Stomach (tissue), 9 donors: ENCODE results near the gene UST. TPM values are rescaled to one million over a fixed set of nuclear protein-coding genes. Genes with fewer than 3 reads are reported as not detected.

ENCODE experiments used
- DNase-seq, 2 donors: peaks; one replicate each; pipeline versions ENCODE4 v3.0.0 to v3.0.0-alpha.2; 2013 to 2019
- H3K27ac ChIP-seq, 5 donors: fragments of 200-600 bp in 4 of 5; sonication (generic) in 4 of 5; one replicate each; pipeline ENCODE4 v1.5.1; 2013 to 2019; ENCODE audit warnings: mild to moderate bottlenecking in 1 of 5, moderate library complexity in 1 of 5
- H3K27me3 ChIP-seq, 3 donors: fragments of 200-600 bp; sonication (generic); one replicate each; pipeline ENCODE4 v1.5.1; 2017 to 2019; ENCODE audit warnings: mixed run types in 1 of 3
- H3K36me3 ChIP-seq, 4 donors: fragments of 200-600 bp; sonication (generic); 1 replicate in 3 of 4; 2 replicates in 1 of 4; pipeline ENCODE4 v1.5.1; 2016 to 2019
- H3K4me1 ChIP-seq, 4 donors: fragments of 200-600 bp; sonication (generic); one replicate each; pipeline ENCODE4 v1.5.1; 2016 to 2019
- H3K4me3 ChIP-seq, 4 donors: fragments of 200-600 bp; sonication (generic) in 3 of 4; one replicate each; pipeline ENCODE4 v1.5.1; 2016 to 2019; ENCODE audit warnings: mild to moderate bottlenecking in 1 of 4
- H3K9me3 ChIP-seq, 4 donors: fragments of 200-600 bp; sonication (generic); one replicate each; pipeline ENCODE4 v1.5.1; 2016 to 2019
- CTCF ChIP-seq, 7 experiments: fragments of 450-650 bp in 4 of 7; fragments of 200-600 bp in 3 of 7; sonication (generic) in 3 of 7; IDR thresholded peaks; one replicate each; pipeline ENCODE4 v1.5.1; 2016 to 2019; ENCODE audit warnings: antibody characterized with exemption in 7 of 7, control low read depth in 2 of 7, mild to moderate bottlenecking in 1 of 7
- EP300 ChIP-seq: sonication (generic); formaldehyde crosslinking; IDR thresholded peaks from one replicate; pipeline ENCODE4 v1.6.1; 2017; ENCODE audit warnings: antibody characterized with exemption
- POLR2A ChIP-seq, 4 donors: fragments of 450-650 bp; IDR thresholded peaks; one replicate each; pipeline ENCODE4 v1.6.1; 2016; ENCODE audit warnings: antibody characterized with exemption in 4 of 4, control low read depth in 2 of 4, mild to moderate bottlenecking in 1 of 4, moderate library complexity in 1 of 4
- POLR2AphosphoS5 ChIP-seq, 3 donors: sonication (generic); formaldehyde crosslinking; IDR thresholded peaks; one replicate each; pipeline ENCODE4 v1.6.1; 2016; ENCODE audit warnings: antibody characterized with exemption in 3 of 3
- WGBS, 5 donors: extraction: QIAGEN DNeasy Blood & Tissue Kit in 3 of 5; methylation state at CpG; one replicate each; pipeline versions ENCODE4 v1.1.5 to v1.1.7; 2013 to 2018; 5-methylcytosine and 5-hydroxymethylcytosine counted together
- intact Hi-C: fragments of 100-400 bp; cut with DNase I; formaldehyde crosslinking; loops from one replicate; pipeline ENCODE4 v1.15.1; 2023; ENCODE audit warnings: low total_unique reads
- polyA plus RNA-seq, 3 donors: library from polyadenylated mRNA; stranded (reverse); fragments of 200-250 nt; gene quantifications; one replicate each; pipeline ENCODE4 v1.2.3, GENCODE V29; 2013
- total RNA-seq, 5 donors: library from RNA; depleted of rRNA; stranded (reverse); fragments of >200 nt; gene quantifications; one replicate each; pipeline versions ENCODE4 v1.1.0 to v1.2.3, GENCODE V29; 2014 to 2016
- donor health status: healthy with polysubstance abuse.
- donor health status: Bipolar disorder and iron deficiency.
- donor health status: healthy.

Gene UST
- total and polyA plus RNA-seq, 8 donors = 2.2 to 45.8 (median 8.9) TPM

GRCh38 chr6:149087898-149088297 lies 341.1 kb downstream of the UST start:
- H3K9me3 ChIP-seq = no peaks in the 10 kb centered on the region
- 36 to 73% (median 53%) methylated on average over 6 of the region's 6 CpGs for WGBS, 5 donors
- H3K36me3 ChIP-seq = no peaks in the 10 kb centered on the region
- intact Hi-C loops = no loop called here
- H3K27ac ChIP-seq = no peak overlapping the region
- TF ChIP-seq POLR2A (IDR thresholded peaks at IDR 0.05) = no peak
- TF ChIP-seq CTCF (IDR thresholded peaks at IDR 0.05) = no peak
- TF ChIP-seq EP300 = no peak
- no peak for TF ChIP-seq POLR2AphosphoS5 (IDR thresholded peaks at IDR 0.05)
- no peaks in the 10 kb centered on the region for H3K4me1 ChIP-seq
- no peak overlapping the region for H3K4me3 ChIP-seq
- peaks cover 0 to 3% (median 0%) of the 10 kb centered on the region in 3 donors for H3K27me3 ChIP-seq
- no peak for DNase-seq

GRCh38 chr6:149088361-149088760 lies 341.5 kb downstream of the UST start:
- H3K27ac ChIP-seq = no peak overlapping the region
- no peaks in the 10 kb centered on the region for H3K36me3 ChIP-seq
- 73 to 88% (median 85%) methylated on average over 9 of the region's 9 CpGs for WGBS, 5 donors
- H3K4me1 ChIP-seq = no peaks in the 10 kb centered on the region
- intact Hi-C loops = no loop called here
- peaks cover 0 to 3% (median 0%) of the 10 kb centered on the region in 3 donors for H3K27me3 ChIP-seq
- DNase-seq = no peak
- H3K9me3 ChIP-seq = no peaks in the 10 kb centered on the region
- H3K4me3 ChIP-seq = no peak overlapping the region
- TF ChIP-seq POLR2A (IDR thresholded peaks at IDR 0.05) = no peak
- TF ChIP-seq CTCF (IDR thresholded peaks at IDR 0.05) = no peak
- TF ChIP-seq EP300 = no peak
- TF ChIP-seq POLR2AphosphoS5 (IDR thresholded peaks at IDR 0.05) = no peak

GRCh38 chr6:149089510-149089909 lies 342.7 kb downstream of the UST start:
- no peaks in the 10 kb centered on the region for H3K9me3 ChIP-seq
- no peaks in the 10 kb centered on the region for H3K36me3 ChIP-seq
- peaks cover 0 to 3% (median 0%) of the 10 kb centered on the region in 3 donors for H3K27me3 ChIP-seq
- 84 to 94% (median 92%) methylated on average over 8 of the region's 8 CpGs for WGBS, 5 donors
- H3K27ac ChIP-seq = no peak overlapping the region
- TF ChIP-seq EP300 (no peak), CTCF (IDR thresholded peaks at IDR 0.05) (no peak), POLR2A (IDR thresholded peaks at IDR 0.05) (no peak), POLR2AphosphoS5 (IDR thresholded peaks at IDR 0.05) (no peak)
- peaks cover 0 to 9% (median 0%) of the 10 kb centered on the region in 4 donors for H3K4me1 ChIP-seq
- H3K4me3 ChIP-seq = no peak overlapping the region
- intact Hi-C loops = no loop called here
- DNase-seq = no peak

GRCh38 chr6:149090937-149091336 lies 344.1 kb downstream of the UST start:
- Histone ChIP-seq H3K36me3 (no peaks in the 10 kb centered on the region), H3K27me3 (peaks cover 0 to 3% (median 0%) of the 10 kb centered on the region in 3 donors), H3K4me3 (no peak overlapping the region), H3K4me1 (peaks cover 0 to 14% (median 0%) of the 10 kb centered on the region in 4 donors), H3K9me3 (no peaks in the 10 kb centered on the region), H3K27ac (no peak overlapping the region)
- no peak for TF ChIP-seq POLR2A (IDR thresholded peaks at IDR 0.05)
- no peak for TF ChIP-seq EP300
- no peak for TF ChIP-seq CTCF (IDR thresholded peaks at IDR 0.05)
- no peak for TF ChIP-seq POLR2AphosphoS5 (IDR thresholded peaks at IDR 0.05)
- intact Hi-C loops = no loop called here
- WGBS, 5 donors = 56 to 74% (median 63%) methylated on average over 4 of the region's 4 CpGs
- no peak for DNase-seq
